Smooth muscle cell (in vitro differentiated cells): ENCODE data around the gene EDEM2. TPM values are rescaled to one million over a fixed set of nuclear protein-coding genes. Genes with fewer than 3 reads are reported as not detected.

Experiments
- DNase-seq: peaks from one replicate; lab custom pipeline; 2025; ENCODE audit not compliant: unreplicated experiment; lab: John Stamatoyannopoulos, UW
- H2AFZ ChIP-seq: fragments of 200-600 bp; sonication (generic); 2 replicates; pipeline ENCODE4 v1.6.0; 2016; ENCODE audit warnings: antibody characterized with exemption, low read depth, mild to moderate bottlenecking
- H3F3A ChIP-seq: fragments of 200-600 bp; sonication (generic); 2 replicates; pipeline ENCODE4 v1.6.0; 2017; ENCODE audit warnings: antibody characterized with exemption, low read depth
- H3K27ac ChIP-seq: fragments of 200-600 bp; sonication (generic); 2 replicates; pipeline ENCODE4 v1.5.1; 2016; ENCODE audit warnings: low read depth, mild to moderate bottlenecking
- H3K27me3 ChIP-seq: fragments of 200-600 bp; sonication (generic); 2 replicates; pipeline ENCODE4 v1.6.1; 2016; ENCODE audit warnings: low read depth, mild to moderate bottlenecking
- H3K36me3 ChIP-seq: fragments of 200-600 bp; sonication (generic); 2 replicates; pipeline ENCODE4 v1.5.1; 2016; ENCODE audit warnings: low read depth
- H3K4me1 ChIP-seq: fragments of 200-600 bp; sonication (generic); 2 replicates; pipeline ENCODE4 v1.5.1; 2016; ENCODE audit warnings: low read depth
- H3K4me2 ChIP-seq: fragments of 200-600 bp; sonication (generic); 2 replicates; pipeline ENCODE4 v1.6.0; 2016; ENCODE audit warnings: mild to moderate bottlenecking
- H3K4me3 ChIP-seq: fragments of 200-600 bp; sonication (generic); 2 replicates; pipeline ENCODE4 v1.5.1; 2016; ENCODE audit warnings: mild to moderate bottlenecking
- H3K79me2 ChIP-seq: fragments of 200-600 bp; sonication (generic); 2 replicates; pipeline ENCODE4 v1.6.0; 2016; ENCODE audit warnings: low read depth, mild to moderate bottlenecking
- H3K9ac ChIP-seq: fragments of 200-600 bp; sonication (generic); 2 replicates; pipeline ENCODE4 v1.6.0; 2016; ENCODE audit warnings: low read depth
- H3K9me3 ChIP-seq: fragments of 200-600 bp; sonication (generic); replicated peaks from 2 replicates; pipeline ENCODE4 v1.5.1; 2016; ENCODE audit warnings: low read depth
- H4K20me1 ChIP-seq: fragments of 200-600 bp; sonication (generic); 2 replicates; pipeline ENCODE4 v1.6.0; 2016; ENCODE audit warnings: low read depth
- WGBS: methylation state at CpG from one replicate; pipeline ENCODE4 v1.1.7; 2016; ENCODE audit warnings: low lambda C conversion rate; 5-methylcytosine and 5-hydroxymethylcytosine counted together
- polyA plus RNA-seq: library from polyadenylated mRNA; unstranded; fragments of >200 nt; fragmentation: Nextera tagmentation; extraction: Ambion mirVana; gene quantifications from 2 replicates; pipeline ENCODE4 v1.2.1, GENCODE V29; 2016
- total RNA-seq: library from RNA; depleted of rRNA; stranded (reverse); fragments of >200 nt; gene quantifications from 2 replicates; pipeline ENCODE4 v1.2.3, GENCODE V29; 2014
- TF ChIP-seq, protein P1 (sequence below): fragments of 200-600 bp; sonication (generic); IDR thresholded peaks from 2 replicates; pipeline ENCODE4 v1.5.1; 2017; ENCODE audit warnings: borderline replicate concordance, mild to moderate bottlenecking, antibody characterized with exemption; ENCODE audit not compliant: insufficient read depth, poor library complexity, severe bottlenecking

EDEM2 gene
- total and polyA plus RNA-seq, 2 experiments from 2014 or later = 11.6 to 22.6 TPM

GRCh38 chr20:35131934-35132333, 15.2 kb downstream of the EDEM2 start:
- no peak overlapping the region for H3K9ac ChIP-seq
- no peak for DNase-seq
- H3K36me3 ChIP-seq = peaks cover 5% of the 10 kb centered on the region
- no peak overlapping the region for H3K4me3 ChIP-seq
- no peak overlapping the region for H2AFZ ChIP-seq
- H4K20me1 ChIP-seq = no peaks in the 10 kb centered on the region
- no peak overlapping the region for H3K27ac ChIP-seq
- no peaks in the 10 kb centered on the region for H3K27me3 ChIP-seq
- no peak overlapping the region for H3K4me2 ChIP-seq
- H3K9me3 ChIP-seq = no peaks in the 10 kb centered on the region
- H3F3A ChIP-seq = no peaks in the 10 kb centered on the region
- H3K79me2 ChIP-seq = no peaks in the 10 kb centered on the region
- no peaks in the 10 kb centered on the region for H3K4me1 ChIP-seq
- WGBS = 96% methylated on average over 4 of the region's 4 CpGs
- TF ChIP-seq, protein P1, sequence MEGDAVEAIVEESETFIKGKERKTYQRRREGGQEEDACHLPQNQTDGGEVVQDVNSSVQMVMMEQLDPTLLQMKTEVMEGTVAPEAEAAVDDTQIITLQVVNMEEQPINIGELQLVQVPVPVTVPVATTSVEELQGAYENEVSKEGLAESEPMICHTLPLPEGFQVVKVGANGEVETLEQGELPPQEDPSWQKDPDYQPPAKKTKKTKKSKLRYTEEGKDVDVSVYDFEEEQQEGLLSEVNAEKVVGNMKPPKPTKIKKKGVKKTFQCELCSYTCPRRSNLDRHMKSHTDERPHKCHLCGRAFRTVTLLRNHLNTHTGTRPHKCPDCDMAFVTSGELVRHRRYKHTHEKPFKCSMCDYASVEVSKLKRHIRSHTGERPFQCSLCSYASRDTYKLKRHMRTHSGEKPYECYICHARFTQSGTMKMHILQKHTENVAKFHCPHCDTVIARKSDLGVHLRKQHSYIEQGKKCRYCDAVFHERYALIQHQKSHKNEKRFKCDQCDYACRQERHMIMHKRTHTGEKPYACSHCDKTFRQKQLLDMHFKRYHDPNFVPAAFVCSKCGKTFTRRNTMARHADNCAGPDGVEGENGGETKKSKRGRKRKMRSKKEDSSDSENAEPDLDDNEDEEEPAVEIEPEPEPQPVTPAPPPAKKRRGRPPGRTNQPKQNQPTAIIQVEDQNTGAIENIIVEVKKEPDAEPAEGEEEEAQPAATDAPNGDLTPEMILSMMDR = no peak

DNA sequence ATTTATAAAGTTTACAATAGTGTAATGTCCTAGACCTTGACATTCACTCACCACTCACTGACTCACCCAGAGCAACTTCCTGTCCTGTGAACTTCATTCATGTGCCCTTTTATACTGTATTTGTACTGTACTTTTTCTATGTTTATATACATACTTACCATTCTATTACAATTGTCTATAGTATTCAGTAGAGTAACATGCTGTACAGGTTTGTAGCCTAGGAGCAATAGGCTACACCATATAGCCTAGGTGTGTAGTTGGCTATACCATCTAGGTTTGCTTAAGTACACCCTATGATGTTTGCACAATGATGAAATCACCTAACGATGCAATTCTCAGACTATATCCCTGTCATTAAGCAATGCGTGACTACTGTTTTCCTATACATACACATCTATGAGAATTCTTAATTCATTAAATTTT, 17.5 kb downstream of the EDEM2 start:
- Histone ChIP-seq H3K4me2 (no peak overlapping the region), H2AFZ (no peak overlapping the region), H3K79me2 (no peaks in the 10 kb centered on the region), H3K9ac (no peak overlapping the region), H3K9me3 (no peaks in the 10 kb centered on the region), H3F3A (no peaks in the 10 kb centered on the region), H3K36me3 (peaks cover 8% of the 10 kb centered on the region), H3K4me3 (no peak overlapping the region), H3K4me1 (no peaks in the 10 kb centered on the region), H4K20me1 (no peaks in the 10 kb centered on the region), H3K27ac (no peak overlapping the region), H3K27me3 (no peaks in the 10 kb centered on the region)
- 95% methylated on average over 2 of the region's 2 CpGs for WGBS
- TF ChIP-seq, protein P1 = no peak
- DNase-seq = no peak

- Histone ChIP-seq H3K27me3 (no peaks in the 10 kb centered on the region), H3K4me2 (no peak overlapping the region), H3K4me1 (no peaks in the 10 kb centered on the region), H2AFZ (no peak overlapping the region), H3K79me2 (no peaks in the 10 kb centered on the region), H3K27ac (no peak overlapping the region), H3F3A (no peaks in the 10 kb centered on the region), H3K36me3 (peaks cover 3% of the 10 kb centered on the region), H4K20me1 (no peaks in the 10 kb centered on the region), H3K4me3 (no peak overlapping the region), H3K9me3 (no peaks in the 10 kb centered on the region), H3K9ac (no peak overlapping the region)
- TF ChIP-seq, protein P1 = no peak
- 96% methylated on average over 5 of the region's 5 CpGs for WGBS
- DNase-seq = no peak
Observed at GRCh38 chr20:35125753-35126152, 21.4 kb downstream of the EDEM2 start.

DNA sequence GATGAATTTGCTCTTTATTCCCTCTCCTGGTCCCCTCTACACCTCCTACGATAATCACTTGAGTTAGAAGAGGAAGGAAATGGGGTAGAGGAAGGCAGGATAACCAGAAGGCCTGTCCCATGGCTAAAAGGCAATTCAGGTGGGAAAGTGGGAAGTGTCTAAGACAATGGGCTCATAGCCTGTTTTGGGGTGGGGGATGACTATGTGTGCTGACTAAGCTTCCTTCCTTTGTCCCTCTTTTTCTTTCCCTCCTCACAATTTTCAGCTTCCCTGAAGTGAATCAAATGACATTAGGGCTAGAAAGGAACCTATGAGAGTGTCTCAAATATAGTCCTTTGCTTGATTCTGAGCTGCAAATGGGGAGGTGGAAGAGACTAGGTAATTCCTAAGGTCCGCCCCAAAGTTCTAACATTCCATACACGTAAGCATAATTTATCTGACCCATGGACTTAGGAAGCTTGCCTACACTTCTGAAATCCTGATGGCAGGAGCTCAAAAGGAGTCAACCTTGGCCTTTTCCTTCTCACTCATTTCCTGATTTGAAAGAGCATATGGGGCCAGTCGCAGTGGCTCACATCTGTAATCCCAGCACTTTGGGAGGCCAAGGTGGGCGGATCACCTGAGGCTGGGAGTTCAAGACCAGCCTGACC, 24.3 kb downstream of the EDEM2 start:
- Histone ChIP-seq H3K4me1 (no peaks in the 10 kb centered on the region), H3K9me3 (no peaks in the 10 kb centered on the region), H3K27me3 (no peaks in the 10 kb centered on the region), H3K36me3 (peaks cover 3% of the 10 kb centered on the region), H2AFZ (no peak overlapping the region), H3K79me2 (no peaks in the 10 kb centered on the region), H3K9ac (no peak overlapping the region), H3K27ac (no peak overlapping the region), H3F3A (no peaks in the 10 kb centered on the region), H3K4me3 (no peak overlapping the region), H3K4me2 (no peak overlapping the region), H4K20me1 (no peaks in the 10 kb centered on the region)
- DNase-seq = no peak
- WGBS = 96% methylated on average over 5 of the region's 5 CpGs
- TF ChIP-seq, protein P1 = no peak
